Activated CD8-positive, alpha-beta memory T cell treated with anti-CD3 and anti-CD28 coated beads, Interleukin-2, amount 50 U/mL, for 48 hours (primary cell): Measurements from ENCODE around the gene INKA1.

Experiments used
- DNase-seq: peaks from one replicate; pipeline ENCODE4 v3.0.0-alpha.2; 2020

The INKA1 gene

GRCh38 chr3:49787182-49787464, 15.9 kb upstream of the INKA1 start:
- DNase-seq = no peak

GRCh38 chr3:49787536-49787935, 15.5 kb upstream of the INKA1 start:
- DNase-seq = no peak

GRCh38 chr3:49788056-49788455, 15.0 kb upstream of the INKA1 start:
- no peak for DNase-seq

GRCh38 chr3:49790626-49791411, 12.2 kb upstream of the INKA1 start:
- no peak for DNase-seq

- DNase-seq = no peak
Observed at GRCh38 chr3:49791571-49791970, 11.5 kb upstream of the INKA1 start.

- no peak for DNase-seq
Observed at GRCh38 chr3:49792371-49793150, 10.5 kb upstream of the INKA1 start.

- DNase-seq = no peak
Observed at GRCh38 chr3:49793486-49794085, 9.5 kb upstream of the INKA1 start.

- no peak for DNase-seq
Observed at GRCh38 chr3:49794431-49794830, 8.6 kb upstream of the INKA1 start.

GRCh38 chr3:49794926-49795905, 7.8 kb upstream of the INKA1 start:
- no peak for DNase-seq

GRCh38 chr3:49799105-49799504, 4.0 kb upstream of the INKA1 start:
- DNase-seq = no peak

GRCh38 chr3:49799761-49800160, 3.3 kb upstream of the INKA1 start, which contains the start of gene CDHR4:
TSS of gene CDHR4 (minus strand) at chr3:49799873. CDS start at chr3:49799812, 61 bp downstream.
- DNase-seq = no peak

- no peak for DNase-seq
Observed at GRCh38 chr3:49801160-49801559, 1.9 kb upstream of the INKA1 start.

GRCh38 chr3:49803465-49804140, 542 bp downstream of the INKA1 start:
- peak; percentile 74 for DNase-seq

- DNase-seq = no peak
Observed at GRCh38 chr3:49804141-49805041, 1.3 kb downstream of the INKA1 start.

- no peak for DNase-seq
Observed at GRCh38 chr3:49805367-49805782, 2.3 kb downstream of the INKA1 start.

- DNase-seq = no peak
Observed at GRCh38 chr3:49805897-49806701, 3.0 kb downstream of the INKA1 start.

- DNase-seq = no peak
Observed at GRCh38 chr3:49806850-49807249, 3.8 kb downstream of the INKA1 start.

GRCh38 chr3:49807431-49808114, 4.5 kb downstream of the INKA1 start:
- DNase-seq = no peak

GRCh38 chr3:49812916-49813496, 9.9 kb downstream of the INKA1 start:
- no peak for DNase-seq
